Keratinocyte (primary cell): ENCODE results near the gene SMAD6. TPM values are rescaled to one million over a fixed set of nuclear protein-coding genes. Genes with fewer than 3 reads are reported as not detected.

ENCODE experiments used
- DNase-seq: peaks from one replicate; pipeline ENCODE4 v3.0.0-alpha.2; 2011; ENCODE audit warnings: low read depth, missing footprints, low spot score
- FAIRE-seq: peaks from 2 replicates; lab custom pipeline; 2011; peaks lifted over from hg19 to GRCh38; lab: Jason Lieb, UNC
- H2AFZ ChIP-seq: 2 replicates; pipeline ENCODE4 v1.6.0; 2012; ENCODE audit warnings: low read length, control low read depth, inconsistent platforms; ENCODE audit not compliant: control insufficient read depth
- H3K27ac ChIP-seq: 2 replicates; pipeline ENCODE4 v1.5.1; 2011; ENCODE audit warnings: low read length; ENCODE audit not compliant: control insufficient read depth, insufficient read depth
- H3K27me3 ChIP-seq: 3 replicates; pipeline ENCODE4 v1.6.0; 2011; ENCODE audit warnings: low read length; ENCODE audit not compliant: control insufficient read depth, insufficient read depth; ENCODE audit errors: extremely low read depth
- H3K36me3 ChIP-seq, 2 experiments: 2 replicates in 1 of 2; 3 replicates in 1 of 2; pipeline ENCODE4 v1.5.1; 2011; ENCODE audit warnings: low read length in 2 of 2, mild to moderate bottlenecking in 1 of 2; ENCODE audit not compliant: control insufficient read depth in 2 of 2, insufficient read depth in 2 of 2; ENCODE audit errors: extremely low read depth in 1 of 2
- H3K4me1 ChIP-seq: 3 replicates; pipeline ENCODE4 v1.5.1; 2011; ENCODE audit warnings: low read length; ENCODE audit not compliant: control insufficient read depth, insufficient read depth; ENCODE audit errors: extremely low read depth
- H3K4me2 ChIP-seq: 3 replicates; pipeline ENCODE4 v1.6.0; 2011; ENCODE audit warnings: low read depth, low read length; ENCODE audit not compliant: control insufficient read depth, insufficient read depth; ENCODE audit errors: extremely low read depth
- H3K4me3 ChIP-seq, 3 experiments: fragments of 200-600 bp in 1 of 3; sonication (generic) in 1 of 3; 2 replicates in 2 of 3; 3 replicates in 1 of 3; pipeline ENCODE4 v1.5.1; 2011 to 2016; ENCODE audit warnings: low read length in 3 of 3, mild to moderate bottlenecking in 3 of 3, control low read depth in 2 of 3, inconsistent platforms in 1 of 3, low read depth in 1 of 3, mixed read lengths in 1 of 3, mixed run types in 1 of 3, moderate library complexity in 1 of 3; ENCODE audit not compliant: control insufficient read depth in 2 of 3, insufficient read depth in 2 of 3; ENCODE audit errors: extremely low read depth in 1 of 3
- H3K79me2 ChIP-seq: 2 replicates; pipeline ENCODE4 v1.6.0; 2012; ENCODE audit warnings: low read length; ENCODE audit not compliant: control insufficient read depth, insufficient read depth
- H3K9ac ChIP-seq: 3 replicates; pipeline ENCODE4 v1.6.0; 2011; ENCODE audit warnings: low read length; ENCODE audit not compliant: control insufficient read depth, insufficient read depth; ENCODE audit errors: extremely low read depth
- H3K9me1 ChIP-seq: 3 replicates; pipeline ENCODE4 v1.6.0; 2011; ENCODE audit warnings: low read length; ENCODE audit not compliant: control insufficient read depth, insufficient read depth; ENCODE audit errors: extremely low read depth
- H3K9me3 ChIP-seq: 2 replicates; pipeline ENCODE4 v1.5.1; 2012; ENCODE audit warnings: low read depth, low read length; ENCODE audit not compliant: control insufficient read depth
- H4K20me1 ChIP-seq: 3 replicates; pipeline ENCODE4 v1.6.0; 2011; ENCODE audit warnings: low read length; ENCODE audit not compliant: control insufficient read depth, insufficient read depth; ENCODE audit errors: extremely low read depth
- CTCF ChIP-seq, 3 experiments: IDR thresholded peaks in 1 of 3; conservative IDR thresholded peaks in 1 of 3; optimal IDR thresholded peaks in 1 of 3; 2 replicates in 2 of 3; 3 replicates in 1 of 3; pipeline versions ENCODE3 to v1.5.1; 2011; ENCODE audit warnings: low read length in 3 of 3, mild to moderate bottlenecking in 3 of 3, moderate library complexity in 2 of 3, control low read depth in 1 of 3, inconsistent platforms in 1 of 3; ENCODE audit not compliant: insufficient read depth in 2 of 3; ENCODE audit errors: extremely low read depth in 1 of 3
- EZH2 ChIP-seq: IDR thresholded peaks from one replicate; pipeline ENCODE4 v1.6.1; 2012; ENCODE audit warnings: inconsistent platforms, mild to moderate bottlenecking, low read length, moderate library complexity
- dilution Hi-C: fragments of 300-500 bp; cut with MboI; formaldehyde crosslinking; loops from one replicate; pipeline ENCODE4 v1.7.0; 2020; ENCODE audit warnings: low sequenced_read_pairs; ENCODE audit not compliant: extremely low pct_ligation_motif_present
- polyA plus RNA-seq, 5 experiments: library from polyadenylated mRNA; depleted of rRNA in 3 of 5; stranded (reverse) in 3 of 5; stranded (forward) in 1 of 5; unstranded in 1 of 5; fragments of >200 nt; gene quantifications; 1 replicate in 1 of 5; 2 replicates in 3 of 5; 3 replicates in 1 of 5; pipeline versions ENCODE4 v1.2.1 to v1.2.3, GENCODE V29; 2011 to 2012; ENCODE audit warnings: missing spikeins in 2 of 5, low read depth in 1 of 5, low replicate concordance in 1 of 5

The SMAD6 gene
- polyA plus RNA-seq, 1 donor (not counting 4 experiments of a cell fraction or from before 2014, with no cell fraction given): 0.03 TPM

DNA sequence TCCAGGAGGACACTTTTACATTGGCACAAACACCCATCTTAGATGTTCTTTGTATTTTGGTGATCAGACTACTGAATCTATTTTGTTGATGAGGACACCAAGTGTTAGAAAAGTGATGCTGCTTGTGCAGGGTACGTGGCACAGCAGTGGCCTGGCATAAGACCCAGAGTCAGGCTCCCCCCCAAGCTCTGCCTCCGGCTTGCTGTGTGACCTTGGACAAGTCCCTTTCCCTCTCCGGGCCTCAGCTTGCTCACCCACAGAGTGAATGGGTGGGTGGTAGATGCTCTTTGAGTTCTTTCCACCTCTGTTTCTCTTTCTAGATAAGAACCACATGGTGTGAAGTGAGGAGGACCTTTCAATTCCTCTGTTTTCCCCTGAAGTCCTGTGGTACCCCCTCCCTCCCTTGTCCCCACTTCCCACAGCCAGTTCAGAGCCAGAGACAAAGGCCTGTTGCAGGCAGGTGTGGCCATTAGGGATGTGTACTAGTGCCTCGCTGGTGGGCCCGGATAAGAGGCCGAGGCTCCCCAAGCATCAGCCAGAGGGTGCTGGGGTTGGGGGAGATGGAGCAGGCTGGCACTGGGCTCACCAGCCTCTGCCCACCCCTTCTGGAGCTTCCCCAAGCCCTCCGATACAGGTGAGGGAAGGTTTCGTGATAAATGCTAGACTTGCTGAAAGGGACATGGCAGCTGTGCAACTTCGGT lies 43.6 kb downstream of the SMAD6 start:
- Histone ChIP-seq H3K9me3 (no peaks in the 10 kb centered on the region), H3K27ac (no peak overlapping the region), H3K9ac (no peak overlapping the region), H4K20me1 (no peaks in the 10 kb centered on the region), H3K79me2 (no peaks in the 10 kb centered on the region), H3K4me1 (no peaks in the 10 kb centered on the region), H3K4me3 (no peak overlapping the region), H3K27me3 (peaks cover 20% of the 10 kb centered on the region), H3K9me1 (no peaks in the 10 kb centered on the region), H2AFZ (no peak overlapping the region), H3K36me3 (no peaks in the 10 kb centered on the region), H3K4me2 (no peak overlapping the region)
- no peak for DNase-seq
- FAIRE-seq: no peak
- TF ChIP-seq CTCF (optimal IDR thresholded peaks at IDR 0.05 in 1 of 3, IDR thresholded peaks at IDR 0.05 in 1 of 3, conservative IDR thresholded peaks at IDR 0.05 in 1 of 3; ENCODE audit: extremely low read depth in 1 of 3, insufficient read depth in 2 of 3, low read length in 3 of 3) (no peak), EZH2 (no peak)
- dilution Hi-C loops: no loop called here

GRCh38 chr15:66746231-66746605 lies 44.2 kb downstream of the SMAD6 start:
- no peaks in the 10 kb centered on the region for H3K9me1 ChIP-seq
- H3K36me3 ChIP-seq: no peaks in the 10 kb centered on the region
- H3K9ac ChIP-seq: no peak overlapping the region
- no peak overlapping the region for H3K4me2 ChIP-seq
- no peaks in the 10 kb centered on the region for H4K20me1 ChIP-seq
- no peak overlapping the region for H3K4me3 ChIP-seq
- peaks cover 20% of the 10 kb centered on the region for H3K27me3 ChIP-seq
- H2AFZ ChIP-seq: no peak overlapping the region
- dilution Hi-C loops: no loop called here
- H3K4me1 ChIP-seq: no peaks in the 10 kb centered on the region
- H3K27ac ChIP-seq: no peak overlapping the region
- TF ChIP-seq CTCF (optimal IDR thresholded peaks at IDR 0.05 in 1 of 3, IDR thresholded peaks at IDR 0.05 in 1 of 3, conservative IDR thresholded peaks at IDR 0.05 in 1 of 3; ENCODE audit: extremely low read depth in 1 of 3, insufficient read depth in 2 of 3, low read length in 3 of 3) (no peak), EZH2 (no peak)
- H3K9me3 ChIP-seq: no peaks in the 10 kb centered on the region
- no peak for DNase-seq
- FAIRE-seq: no peak
- H3K79me2 ChIP-seq: no peaks in the 10 kb centered on the region
